Gastroesophageal sphincter (tissue), 4 donors: ENCODE data around the gene ERC1. TPM values are rescaled to one million over a fixed set of nuclear protein-coding genes. Genes with fewer than 3 reads are reported as not detected.

Experiments
- ATAC-seq: fragments of 150-250 bp; one replicate; pipeline ENCODE4 v1.9.1; 2016; ENCODE audit warnings: mild to moderate bottlenecking, moderate library complexity
- H3K27ac ChIP-seq, 4 donors: fragments of 200-600 bp; sonication (generic) in 3 of 4; 1 replicate in 3 of 4; 2 replicates in 1 of 4; pipeline ENCODE4 v1.5.1; 2016 to 2019
- H3K27me3 ChIP-seq: fragments of 200-600 bp; sonication (generic); one replicate; pipeline ENCODE4 v1.5.1; 2019
- H3K36me3 ChIP-seq, 2 donors: fragments of 200-600 bp; sonication (generic); one replicate each; pipeline ENCODE4 v1.5.1; 2019; ENCODE audit warnings: control low read depth in 1 of 2
- H3K4me1 ChIP-seq, 3 donors: fragments of 200-600 bp; sonication (generic); 1 replicate in 2 of 3; 2 replicates in 1 of 3; pipeline ENCODE4 v1.5.1; 2016 to 2019; ENCODE audit warnings: control low read depth in 2 of 3
- H3K4me3 ChIP-seq, 2 donors: fragments of 200-600 bp; sonication (generic); one replicate each; pipeline ENCODE4 v1.5.1; 2019; ENCODE audit warnings: mild to moderate bottlenecking in 1 of 2, moderate library complexity in 1 of 2
- H3K9me3 ChIP-seq, 3 donors: fragments of 200-600 bp; sonication (generic); one replicate each; pipeline ENCODE4 v1.5.1; 2017 to 2019; ENCODE audit warnings: control low read depth in 2 of 3
- CTCF ChIP-seq, 4 experiments: fragments of 200-600 bp in 2 of 4; fragments of 450-650 bp in 2 of 4; sonication (generic) in 1 of 4; IDR thresholded peaks; one replicate each; pipeline ENCODE4 v1.5.1; 2017 to 2019; ENCODE audit warnings: antibody characterized with exemption in 4 of 4, mild to moderate bottlenecking in 2 of 4, moderate library complexity in 2 of 4
- EP300 ChIP-seq: sonication (generic); formaldehyde crosslinking; IDR thresholded peaks from one replicate; pipeline ENCODE4 v1.6.1; 2017; ENCODE audit warnings: antibody characterized with exemption, mild to moderate bottlenecking
- POLR2A ChIP-seq, 2 donors: fragments of 450-650 bp; IDR thresholded peaks; one replicate each; pipeline ENCODE4 v1.6.1; 2017; ENCODE audit warnings: antibody characterized with exemption in 2 of 2, mild to moderate bottlenecking in 2 of 2, moderate library complexity in 1 of 2
- POLR2AphosphoS5 ChIP-seq: sonication (generic); formaldehyde crosslinking; IDR thresholded peaks from one replicate; pipeline ENCODE4 v1.6.1; 2017; ENCODE audit warnings: antibody characterized with exemption
- WGBS, 2 donors: methylation state at CpG; one replicate each; pipeline ENCODE4 v1.1.5; 2018; ENCODE audit warnings: low coverage in 1 of 2; 5-methylcytosine and 5-hydroxymethylcytosine counted together
- total RNA-seq, 4 donors: library from RNA; depleted of rRNA; stranded (reverse); fragments of >200 nt; gene quantifications; one replicate each; pipeline ENCODE4 v1.1.0, GENCODE V29; 2016

Gene ERC1
- total RNA-seq, 4 donors from 2014 or later, result 38.3 to 80.2 (median 58.4) TPM

GRCh38 chr12:1220127-1221092 is 229.4 kb downstream of the ERC1 start:
- Histone ChIP-seq H3K9me3 (no peaks in the 10 kb centered on the region), H3K36me3 (no peaks in the 10 kb centered on the region), H3K4me1 (peaks cover 9 to 46% (median 18%) of the 10 kb centered on the region in 3 donors), H3K27ac (peak overlapping the region in 1 of 4 donors; percentile 14), H3K27me3 (no peaks in the 10 kb centered on the region), H3K4me3 (no peak overlapping the region)
- TF ChIP-seq EP300 (no peak), POLR2A (IDR thresholded peaks at IDR 0.05) (no peak), POLR2AphosphoS5 (no peak), CTCF (IDR thresholded peaks at IDR 0.05) (no peak)
- WGBS, 2 donors, result 37 to 57% methylated on average over 6 to 7 of the region's 7 CpGs
- ATAC-seq, result no peak

GRCh38 chr12:1222858-1223639 is 232.0 kb downstream of the ERC1 start:
- TF ChIP-seq POLR2AphosphoS5, result no peak
- no peak for TF ChIP-seq POLR2A (IDR thresholded peaks at IDR 0.05)
- no peak for TF ChIP-seq CTCF (IDR thresholded peaks at IDR 0.05)
- TF ChIP-seq EP300, result no peak
- H3K27ac ChIP-seq, result no peak overlapping the region
- 92 to 94% methylated on average over 4 of the region's 4 CpGs for WGBS, 2 donors
- H3K9me3 ChIP-seq, result no peaks in the 10 kb centered on the region
- H3K4me3 ChIP-seq, result no peak overlapping the region
- ATAC-seq, result no peak
- peaks cover 2 to 26% (median 3%) of the 10 kb centered on the region in 3 donors for H3K4me1 ChIP-seq
- H3K27me3 ChIP-seq, result no peaks in the 10 kb centered on the region
- H3K36me3 ChIP-seq, result no peaks in the 10 kb centered on the region

- WGBS, 2 donors, result 88 to 100% methylated on average over 3 of the region's 3 CpGs
- H3K27me3 ChIP-seq, result no peaks in the 10 kb centered on the region
- no peak overlapping the region for H3K4me3 ChIP-seq
- ATAC-seq, result no peak
- H3K4me1 ChIP-seq, result no peaks in the 10 kb centered on the region
- no peaks in the 10 kb centered on the region for H3K36me3 ChIP-seq
- peaks cover 0 to 3% (median 0%) of the 10 kb centered on the region in 3 donors for H3K9me3 ChIP-seq
- H3K27ac ChIP-seq, result no peak overlapping the region
- TF ChIP-seq POLR2AphosphoS5 (no peak), POLR2A (IDR thresholded peaks at IDR 0.05) (no peak), EP300 (no peak), CTCF (IDR thresholded peaks at IDR 0.05) (no peak)
Observed at GRCh38 chr12:1226951-1227350, 235.9 kb downstream of the ERC1 start.

GRCh38 chr12:1234073-1234472 is 243.1 kb downstream of the ERC1 start:
- Histone ChIP-seq H3K4me1 (no peaks in the 10 kb centered on the region), H3K4me3 (no peak overlapping the region), H3K27ac (no peak overlapping the region), H3K27me3 (no peaks in the 10 kb centered on the region), H3K36me3 (peaks cover 0 to 21% of the 10 kb centered on the region in 2 donors), H3K9me3 (peaks cover 0 to 4% (median 0%) of the 10 kb centered on the region in 3 donors)
- 72 to 100% methylated on average over 2 of the region's 2 CpGs for WGBS, 2 donors
- no peak for TF ChIP-seq POLR2A (IDR thresholded peaks at IDR 0.05)
- ATAC-seq, result no peak

- Histone ChIP-seq H3K36me3 (no peaks in the 10 kb centered on the region), H3K27ac (no peak overlapping the region), H3K9me3 (no peaks in the 10 kb centered on the region), H3K27me3 (no peaks in the 10 kb centered on the region), H3K4me3 (no peak overlapping the region), H3K4me1 (peaks cover 0 to 7% (median 0%) of the 10 kb centered on the region in 3 donors)
- ATAC-seq, result no peak
- no peak for TF ChIP-seq POLR2AphosphoS5
- TF ChIP-seq CTCF (IDR thresholded peaks at IDR 0.05), result no peak
- TF ChIP-seq EP300, result no peak
- no peak for TF ChIP-seq POLR2A (IDR thresholded peaks at IDR 0.05)
- 64 to 77% methylated on average over 2 of the region's 2 CpGs for WGBS, 2 donors
Observed at GRCh38 chr12:1246637-1247036, 255.6 kb downstream of the ERC1 start.
